GM18868 (cell line): ENCODE data around the gene ATL3.
"Not testable (repeated sequence)": the region's sequence is repeated elsewhere in the genome, so short reads cannot be mapped to it uniquely, and the experiment has no call there.

Source experiments
- ATAC-seq: cut with Tn5 transposase; IDR thresholded peaks from one replicate; pipeline ENCODE4 v1.9.1; 2021; ENCODE audit warnings: mild to moderate bottlenecking, moderate library complexity; ENCODE audit not compliant: unreplicated experiment

The ATL3 gene

DNA sequence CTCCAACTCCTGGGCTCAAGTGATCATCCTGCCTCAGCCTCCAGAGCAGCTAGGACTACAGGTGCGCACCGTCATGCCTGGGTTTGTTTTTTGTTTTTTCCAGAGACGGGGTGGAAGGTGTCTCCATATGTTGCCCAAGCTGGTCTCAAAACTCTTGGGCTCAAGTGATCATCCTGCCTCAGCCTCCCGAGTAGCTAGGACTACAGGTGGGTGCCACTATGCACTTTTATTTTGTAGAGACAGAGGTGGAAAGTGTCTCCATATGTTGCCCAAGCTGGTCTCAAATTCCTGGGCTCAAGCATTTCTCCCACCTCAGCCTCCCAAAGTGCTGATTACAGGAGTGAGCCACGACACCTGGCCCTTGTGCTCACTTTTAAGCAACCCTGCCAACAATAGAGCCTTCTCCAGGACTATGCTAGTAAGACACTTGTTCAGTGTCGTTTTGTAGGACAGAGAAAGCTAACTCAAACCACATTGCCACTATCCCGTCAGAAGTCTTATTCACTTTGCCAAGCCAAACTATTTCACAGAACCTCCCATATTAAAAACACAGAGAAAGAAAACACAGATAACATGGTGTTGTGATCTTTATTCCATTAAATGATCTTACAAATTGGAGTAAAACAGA is 47.5 kb downstream of the ATL3 start:
- no peak for ATAC-seq

DNA sequence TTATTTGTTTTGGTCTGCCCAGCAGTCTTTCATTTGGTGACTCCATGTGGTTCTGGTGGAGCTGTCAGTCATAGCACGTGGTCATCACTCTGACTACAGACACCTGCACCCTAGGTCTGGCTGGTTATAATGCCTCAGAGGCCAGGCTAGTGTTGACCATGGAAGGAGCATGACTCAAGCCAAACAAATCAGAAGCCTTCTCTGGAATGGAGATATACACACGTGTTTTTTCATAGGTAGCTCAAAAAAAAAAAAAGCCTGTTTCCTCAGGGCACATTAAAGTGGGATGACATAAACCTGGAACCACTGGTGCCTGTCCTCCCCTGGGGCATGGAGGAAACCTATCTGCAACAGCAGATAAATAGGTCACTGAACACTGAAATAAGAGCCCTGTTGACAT is 48.9 kb downstream of the ATL3 start:
- no peak for ATAC-seq

DNA sequence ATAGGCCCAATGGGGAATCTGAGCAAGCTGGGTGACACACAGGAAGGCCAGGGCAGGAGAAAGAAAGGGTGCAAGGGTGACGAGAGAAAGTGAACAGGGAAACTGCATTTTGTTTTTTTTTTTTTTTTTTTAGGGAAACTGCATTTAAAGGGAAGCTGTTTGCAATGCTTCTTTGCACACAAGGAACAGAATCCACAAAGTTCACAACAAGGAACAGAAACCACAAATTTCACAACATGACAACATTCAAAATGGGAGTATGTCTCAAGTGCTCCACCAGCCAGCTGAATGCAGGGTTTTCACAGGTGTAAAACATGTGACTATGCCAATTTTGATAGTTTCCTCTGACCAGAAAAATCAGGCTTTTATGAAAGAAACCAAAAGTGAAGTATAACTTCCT is 50.1 kb downstream of the ATL3 start:
- ATAC-seq = no peak

DNA sequence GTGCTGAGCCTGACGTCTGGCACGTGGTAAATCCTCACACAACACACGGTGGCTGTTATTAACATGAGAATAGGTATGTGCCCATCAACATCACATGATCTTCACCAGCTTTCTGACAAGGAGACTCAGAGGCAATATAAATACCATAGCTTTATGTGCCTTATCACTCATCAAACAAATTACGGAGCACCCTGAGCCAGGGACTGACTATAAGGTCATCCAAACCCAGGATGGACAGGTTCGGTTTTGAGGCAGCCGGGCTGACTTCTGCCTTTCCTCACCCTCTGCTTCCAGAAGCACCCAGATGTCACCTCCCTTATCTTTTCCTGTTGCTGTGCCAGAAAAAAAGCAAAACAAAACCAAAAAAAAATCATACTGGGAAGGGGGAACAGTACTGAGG is 51.2 kb downstream of the ATL3 start:
- no peak for ATAC-seq

DNA sequence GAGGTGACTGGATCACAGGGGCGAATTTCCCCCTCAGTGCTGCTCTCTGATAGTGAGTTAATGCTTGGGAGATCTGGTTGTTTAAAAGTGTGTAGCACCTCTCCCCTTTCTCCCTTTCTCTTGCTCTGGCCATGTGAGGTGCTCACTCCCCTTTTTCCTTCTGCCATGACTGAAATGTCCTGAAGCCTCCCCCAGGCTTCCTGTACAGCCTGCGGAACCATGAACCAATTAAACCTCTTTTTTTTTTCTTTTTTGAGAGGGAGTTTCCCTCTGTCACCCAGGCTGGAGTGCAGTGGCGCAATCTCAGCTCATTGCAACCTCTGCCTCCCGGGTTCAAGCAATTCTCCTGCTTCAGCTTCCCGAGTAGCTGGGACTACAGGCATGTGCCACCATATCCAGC is 53.5 kb downstream of the ATL3 start:
- ATAC-seq = not testable (repeated sequence)

DNA sequence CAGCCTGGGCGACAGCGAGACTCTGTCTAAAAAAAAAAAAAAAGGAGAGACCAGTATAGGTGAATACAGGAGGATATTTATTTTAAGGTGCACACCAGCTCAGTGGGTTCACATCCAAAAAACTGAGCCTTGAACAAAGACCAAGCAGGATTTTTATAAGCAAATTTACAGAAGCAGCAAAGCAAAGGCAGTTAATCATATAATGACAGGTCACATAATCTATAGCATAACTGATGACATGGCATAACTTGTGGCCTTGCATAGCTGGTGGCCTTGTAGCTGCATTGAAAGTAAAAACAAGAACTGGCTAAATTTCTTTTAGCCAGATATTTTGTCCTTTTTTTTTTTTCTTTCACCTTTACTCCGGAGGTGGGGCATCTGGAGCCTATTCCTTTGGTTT is 54.2 kb downstream of the ATL3 start:
- ATAC-seq = no peak

DNA sequence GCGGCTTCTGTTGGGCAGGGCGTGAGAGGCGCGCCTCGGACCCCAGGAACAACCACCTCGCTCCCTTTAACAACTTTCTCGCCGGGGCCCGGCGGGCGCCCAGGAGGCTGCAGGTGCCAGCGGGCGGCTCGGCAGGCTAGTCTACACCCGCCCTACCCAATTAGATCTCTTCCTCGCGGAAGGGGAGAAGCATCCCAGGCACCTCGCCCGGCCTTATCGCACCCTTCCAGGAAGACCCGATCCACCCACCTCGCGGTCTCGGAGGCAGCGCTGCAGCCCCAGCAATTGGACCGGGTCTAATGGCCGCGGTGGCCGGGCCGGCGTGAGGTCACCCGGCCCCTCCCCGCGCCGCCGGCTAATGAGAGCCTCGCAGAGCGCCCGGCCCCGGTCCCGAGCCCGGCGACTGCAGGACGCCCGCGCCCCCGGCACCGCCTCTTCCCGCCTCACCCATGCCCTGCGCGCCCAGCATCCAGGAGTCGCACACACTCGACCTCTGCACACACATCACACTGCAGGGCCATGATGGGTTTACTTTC is 57.0 kb downstream of the ATL3 start, which contains the start of gene PLAAT3:
TSS of gene PLAAT3 (minus strand) at position 298 of the 536 bp plus-strand sequence. CDS start 419 bp downstream, outside the sequence.
- no peak for ATAC-seq

DNA sequence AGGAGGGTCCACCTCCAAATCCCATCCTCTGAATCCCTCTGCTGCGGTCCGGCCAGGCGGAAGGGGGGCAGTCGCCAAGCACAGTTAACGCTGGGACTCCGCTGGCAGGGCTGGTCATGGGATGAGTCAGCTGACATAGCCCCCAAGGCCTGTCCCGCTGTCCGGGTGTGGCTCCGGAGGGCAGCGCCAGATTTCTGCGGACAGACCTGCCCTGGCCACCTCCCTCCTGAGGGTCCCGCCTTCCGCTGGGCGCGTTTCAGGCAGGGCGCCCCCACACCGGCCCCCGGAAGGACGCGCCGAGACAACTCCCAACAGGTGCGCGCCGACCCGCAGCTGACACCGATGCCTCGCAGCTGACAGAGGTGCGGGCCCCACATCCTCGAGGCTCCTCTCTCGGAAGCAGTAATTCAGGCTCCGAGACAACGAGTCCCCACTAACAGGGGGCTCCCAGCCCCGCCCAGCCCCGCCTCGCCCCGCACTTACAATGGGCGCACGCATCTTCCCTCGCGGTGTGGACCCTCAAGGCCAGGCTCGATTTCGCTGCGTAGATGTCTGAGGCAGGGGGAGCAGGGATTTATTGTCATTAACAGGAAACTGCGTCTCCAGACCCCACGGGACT is 57.5 kb downstream of the ATL3 start:
- no peak for ATAC-seq

DNA sequence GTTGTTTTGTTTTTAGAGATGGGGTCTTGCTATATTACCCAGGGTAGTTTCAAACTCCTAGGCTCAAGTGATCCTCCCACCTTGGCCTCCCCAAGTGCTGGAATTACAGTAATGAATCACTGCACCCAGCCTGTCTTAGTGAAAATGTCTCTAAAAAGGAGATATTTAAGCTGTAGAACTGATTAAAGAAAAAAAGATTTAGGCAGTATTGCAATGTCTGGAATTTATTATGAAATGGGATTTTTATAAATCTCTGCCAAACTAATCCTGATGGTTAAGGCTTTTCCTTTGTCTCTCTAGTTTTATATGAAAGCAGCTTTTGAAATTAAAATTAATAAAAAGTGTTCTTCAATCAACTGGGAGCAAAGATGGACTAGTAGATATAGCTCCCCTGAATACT is 59.0 kb downstream of the ATL3 start:
- ATAC-seq = no peak

DNA sequence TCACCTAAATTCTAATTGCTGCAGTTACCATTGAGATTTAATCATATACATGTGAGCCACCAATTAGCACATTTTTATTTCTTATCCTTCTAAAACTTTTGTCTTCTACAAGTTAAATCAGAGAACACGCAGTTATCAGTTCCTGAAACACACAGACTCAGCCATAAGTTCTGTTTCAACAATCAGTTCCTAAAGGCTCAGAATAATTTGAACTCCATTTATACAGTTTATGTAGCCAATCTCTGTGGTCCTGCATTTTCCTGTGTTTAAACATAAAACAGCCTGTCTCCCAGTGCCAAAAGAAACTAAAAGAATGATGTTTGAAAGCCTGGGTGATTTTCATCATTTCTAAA is 59.8 kb downstream of the ATL3 start:
- ATAC-seq = no peak

DNA sequence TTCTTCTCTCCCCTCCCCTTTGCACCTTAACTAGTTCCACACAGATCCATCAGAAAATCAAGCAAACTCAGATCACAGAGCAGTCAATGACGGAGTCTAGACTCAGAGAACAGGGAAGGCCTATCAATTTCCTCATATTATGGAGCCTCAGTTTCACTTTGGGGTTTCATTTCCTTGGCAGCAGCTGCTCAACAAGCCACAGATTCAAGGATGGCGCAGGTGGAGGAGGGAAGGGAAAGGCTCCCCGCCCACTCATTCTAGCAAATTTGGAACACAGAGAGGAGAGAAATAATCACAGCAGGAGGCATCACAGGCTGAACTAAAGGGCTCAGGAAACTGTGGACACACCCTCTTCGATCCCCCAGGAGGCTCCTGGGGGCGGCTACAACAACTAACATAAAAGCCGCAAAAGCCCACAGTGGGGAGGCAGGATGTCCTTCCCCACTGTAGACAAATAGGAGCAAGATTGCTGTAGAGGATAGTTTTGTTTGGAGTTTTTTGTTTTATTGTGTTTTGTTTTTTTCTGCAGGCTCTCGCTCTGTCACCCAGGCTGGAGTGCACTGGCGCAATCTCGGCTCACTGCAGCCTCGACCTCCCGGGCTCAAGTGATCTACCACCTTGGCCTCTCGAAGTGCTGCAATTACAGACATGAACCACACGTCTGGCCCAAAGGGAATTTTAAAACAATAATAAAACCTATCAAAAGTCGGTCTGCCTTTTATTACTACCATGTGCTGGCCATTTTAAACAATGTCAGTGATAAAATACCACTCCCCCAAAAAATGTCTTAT is 60.4 kb downstream of the ATL3 start:
- no peak for ATAC-seq

DNA sequence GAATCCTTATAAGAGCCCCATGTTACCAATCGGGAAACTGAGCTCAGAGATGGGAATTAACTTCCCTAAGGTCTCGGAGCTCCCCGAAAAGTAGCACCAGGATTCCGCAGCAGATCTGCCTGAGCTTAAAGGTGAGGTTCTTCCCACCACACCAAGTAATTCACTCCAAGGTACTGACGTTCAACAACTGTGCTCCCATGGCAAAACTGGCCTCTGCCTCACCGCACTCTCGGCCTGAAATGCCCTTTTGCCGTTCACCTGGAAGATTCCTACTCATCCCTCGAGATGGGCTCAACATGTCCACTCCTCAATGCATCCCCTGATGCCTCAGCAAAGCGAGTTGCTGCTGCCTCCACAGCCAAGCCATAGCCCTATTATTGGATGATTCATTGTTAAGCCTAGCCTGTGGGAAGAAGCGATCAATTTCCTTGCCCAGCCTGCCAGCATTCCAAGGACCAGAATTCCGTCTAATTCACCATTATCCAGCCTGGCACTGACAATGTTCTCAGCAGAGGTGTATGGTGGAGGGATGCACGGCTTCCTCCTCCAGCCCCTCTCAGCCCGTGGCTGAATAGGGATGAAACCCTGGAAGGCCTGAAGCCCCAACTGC is 61.1 kb downstream of the ATL3 start:
- no peak for ATAC-seq

DNA sequence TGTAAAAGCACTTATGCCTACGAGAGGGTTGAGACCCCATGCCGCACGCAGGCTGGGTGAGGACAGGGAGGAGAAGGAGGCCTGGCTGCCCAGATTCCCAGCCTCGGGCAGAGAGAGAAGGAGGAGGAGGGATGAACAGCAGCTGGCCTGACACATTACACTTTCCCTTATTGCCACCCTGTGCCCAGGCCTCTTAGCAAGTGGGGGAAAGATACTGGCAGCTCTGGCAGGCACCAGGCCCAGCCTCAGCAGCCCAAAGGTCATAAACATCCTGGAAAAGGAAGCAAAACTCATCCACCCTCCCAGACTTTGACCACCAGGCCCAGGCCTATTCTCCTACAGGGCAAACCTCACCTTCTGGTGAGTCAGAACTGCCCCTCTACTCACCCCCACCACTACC is 61.6 kb downstream of the ATL3 start:
- no peak for ATAC-seq

DNA sequence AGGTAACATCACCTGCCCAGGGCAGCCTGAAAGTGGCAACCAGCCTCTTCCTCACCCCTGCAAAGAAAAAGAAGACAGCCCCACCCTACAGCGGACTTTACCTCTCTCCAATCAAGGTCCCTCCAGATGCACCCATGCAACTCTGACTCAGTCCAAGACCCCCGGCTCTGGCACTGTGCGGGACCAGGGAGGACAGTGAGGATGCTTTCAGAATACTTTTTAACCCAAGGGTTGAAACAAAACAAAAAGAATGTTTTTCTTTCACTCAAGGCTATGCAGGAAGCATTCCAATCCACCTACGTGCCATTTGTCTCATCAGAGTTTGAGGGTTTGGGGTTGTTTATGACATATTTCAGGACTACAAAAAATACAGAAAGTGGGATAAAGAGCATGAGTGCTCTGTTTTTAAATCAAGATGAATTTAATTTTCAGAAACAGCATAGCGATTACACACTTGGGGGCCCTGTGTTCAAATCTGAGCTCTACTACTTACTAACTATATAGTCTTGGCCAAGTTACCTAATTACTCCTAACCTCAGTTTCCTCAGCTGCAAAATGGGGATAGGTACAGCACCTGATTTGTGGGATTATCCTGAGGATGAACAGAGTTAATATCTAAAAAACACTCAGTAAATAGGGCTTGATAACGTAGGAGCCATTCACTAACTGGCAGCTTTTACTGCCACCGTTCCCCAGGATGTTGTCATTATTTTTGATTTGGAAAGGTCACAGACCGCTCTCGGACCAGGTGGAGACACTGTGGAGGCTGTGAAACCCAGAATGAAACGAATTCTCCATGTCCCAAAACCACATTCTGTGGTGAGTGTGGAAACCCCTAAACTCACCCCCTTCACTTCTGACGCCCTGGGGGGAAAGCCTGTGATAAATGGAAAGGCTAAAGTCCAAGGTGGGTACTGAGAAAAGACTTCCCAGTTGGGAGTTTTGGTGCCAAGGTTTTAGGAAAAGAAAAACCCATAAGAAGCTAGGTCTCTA is 62.5 kb downstream of the ATL3 start:
- ATAC-seq = no peak

DNA sequence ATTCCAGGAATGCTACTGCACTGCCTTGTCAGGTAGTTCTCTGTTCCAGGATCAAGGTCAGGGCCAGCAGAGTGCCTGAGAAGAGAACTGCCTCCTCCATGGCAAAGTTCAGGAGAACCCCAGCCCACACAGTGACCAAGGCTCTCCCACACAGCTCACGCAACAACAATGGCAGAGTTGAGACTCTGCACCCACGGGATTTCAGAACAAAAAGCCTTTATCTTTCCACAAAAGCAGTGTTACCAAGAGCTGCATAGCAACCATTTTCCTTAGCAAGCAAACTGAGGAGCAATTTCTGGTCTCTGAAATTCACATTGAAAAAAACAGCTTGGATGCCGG is 68.0 kb downstream of the ATL3 start:
- ATAC-seq = no peak

DNA sequence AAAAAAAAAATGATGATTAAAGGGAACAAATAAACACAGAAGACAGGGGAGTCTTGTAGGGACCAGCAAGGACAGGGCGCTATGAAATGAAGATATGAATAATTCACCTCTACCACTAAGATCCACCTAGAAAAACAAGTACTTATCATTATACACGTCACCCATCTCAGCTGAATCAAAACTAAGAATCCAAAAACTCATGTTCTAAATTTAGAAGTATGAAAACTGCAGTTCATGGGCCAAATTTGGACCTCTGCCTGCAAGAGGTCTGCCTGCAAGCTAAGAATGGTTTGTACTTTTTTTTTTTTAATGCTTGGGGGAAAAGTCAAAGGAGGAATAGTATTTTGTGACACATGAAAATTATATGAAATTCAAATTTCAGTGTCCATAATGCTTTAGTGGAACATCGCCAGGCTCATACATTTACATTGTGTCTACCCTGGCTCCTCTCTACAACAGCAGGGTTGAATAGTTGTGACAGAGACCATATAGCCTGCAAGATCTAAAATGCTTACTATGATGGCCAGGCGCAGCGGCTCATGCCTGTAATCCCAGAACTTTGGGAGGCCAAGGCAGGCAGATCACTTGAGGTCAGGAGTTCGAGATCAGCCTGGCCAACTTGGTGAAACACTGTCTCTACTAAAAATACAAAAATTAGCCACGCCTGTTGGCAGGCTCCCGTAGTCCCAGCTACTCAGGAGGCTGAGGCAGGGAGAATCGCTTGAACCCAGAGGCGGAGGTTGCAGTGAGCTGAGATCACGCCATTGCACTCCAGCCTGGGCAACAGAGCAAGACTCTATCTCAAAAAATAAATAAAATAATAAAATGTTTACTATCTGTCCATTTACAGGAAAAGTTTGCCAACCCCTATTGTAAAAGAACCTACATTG is 68.6 kb downstream of the ATL3 start:
- not testable (repeated sequence) for ATAC-seq

DNA sequence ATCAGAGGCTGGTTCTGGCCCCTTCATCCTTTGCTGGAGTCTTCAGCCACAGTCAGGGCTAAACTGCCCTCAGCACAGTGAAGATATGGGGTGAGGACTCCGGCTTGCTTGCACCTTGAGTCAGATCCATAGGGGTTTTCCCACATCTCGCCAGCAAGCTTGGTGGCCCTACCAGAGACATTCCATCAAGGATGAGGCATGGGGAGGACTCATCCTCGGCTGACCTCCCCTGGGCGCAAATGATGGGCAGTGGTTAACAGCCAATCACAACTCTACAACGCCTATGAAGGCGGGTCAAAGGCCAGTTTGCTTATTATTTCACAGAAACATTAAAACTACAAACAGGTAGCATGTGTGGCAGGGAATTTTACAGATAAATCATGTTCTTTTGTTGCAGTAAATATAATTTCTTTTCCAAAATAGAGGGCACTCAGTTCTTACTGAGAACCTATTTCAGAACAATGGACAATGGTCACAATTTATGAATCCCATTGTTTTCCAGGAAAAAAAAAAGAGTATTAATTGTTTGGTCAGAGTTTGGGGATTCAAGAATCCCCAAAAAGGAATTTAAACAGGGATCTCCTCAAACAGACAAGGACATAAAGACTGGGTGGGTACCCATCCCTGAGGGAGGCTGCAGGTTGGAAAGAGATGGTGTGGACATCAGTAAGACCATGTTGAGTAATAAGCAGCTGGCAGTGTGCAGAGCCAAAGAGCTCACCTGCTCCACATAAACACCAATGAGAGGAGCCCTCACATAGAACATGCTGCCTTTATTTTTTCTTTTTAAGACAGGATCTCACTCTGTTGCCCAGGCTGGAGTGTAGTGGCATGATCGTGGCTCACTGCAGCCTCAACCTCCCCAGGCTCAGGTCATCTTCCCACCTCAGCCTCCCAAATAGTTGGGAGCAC is 71.7 kb downstream of the ATL3 start:
- ATAC-seq = no peak

DNA sequence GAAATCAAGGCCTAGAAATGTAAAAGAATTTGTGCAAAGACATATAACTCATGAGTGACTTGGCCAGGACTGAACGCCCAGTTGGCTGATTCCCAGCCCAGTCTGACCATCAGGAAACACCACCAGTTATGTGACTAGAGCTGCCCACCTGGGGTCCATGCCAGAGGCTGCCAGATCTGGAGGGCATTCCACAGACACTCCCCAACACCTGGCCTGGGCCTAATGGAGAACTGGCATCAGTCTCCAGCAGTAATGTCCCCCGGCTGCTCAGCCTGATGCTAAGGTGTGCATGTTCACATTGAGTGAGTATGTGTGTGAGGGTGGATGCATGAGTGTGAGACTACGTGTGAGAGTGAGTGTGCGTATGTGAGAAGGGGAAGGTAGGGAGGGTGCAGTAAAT is 72.6 kb downstream of the ATL3 start:
- no peak for ATAC-seq
